H1 (cell line): Measurements from ENCODE around the gene PRR16. TPM values are rescaled to one million over a fixed set of nuclear protein-coding genes. Genes with fewer than 3 reads are reported as not detected.

Experiments used
- CTCF ChIA-PET: fragments of 300-600 bp; sonication (Branson Sonifier 250); formaldehyde crosslinking; loops from one replicate; lab custom pipeline; 2021; ENCODE audit not compliant: partially characterized antibody; lab: Charles Lee
- POLR2A ChIA-PET: fragments of 300-600 bp; sonication (Branson Sonifier 250); formaldehyde crosslinking; loops from one replicate; lab custom pipeline; 2021; ENCODE audit warnings: inconsistent platforms; ENCODE audit not compliant: partially characterized antibody; lab: Charles Lee
- DNase-seq, 2 experiments: peaks; one replicate each; pipeline versions ENCODE4 v3.0.0 to v3.0.0-alpha.2; 2010 to 2022; ENCODE audit warnings: low spot score in 2 of 2, low read depth in 1 of 2, mixed read lengths in 1 of 2
- FAIRE-seq: peaks from 2 replicates; lab custom pipeline; 2011; peaks lifted over from hg19 to GRCh38; lab: Jason Lieb, UNC
- H2AFZ ChIP-seq: 2 replicates; pipeline ENCODE4 v1.8.1; 2012; ENCODE audit warnings: low read length, inconsistent platforms
- H2AK5ac ChIP-seq: 2 replicates; pipeline ENCODE4 v1.6.1; 2013; ENCODE audit warnings: low read depth, low read length
- H2BK120ac ChIP-seq: replicated peaks from 2 replicates; pipeline ENCODE3; 2013; ENCODE audit warnings: low read depth, low read length, inconsistent platforms
- H2BK12ac ChIP-seq: 2 replicates; pipeline ENCODE4 v1.6.1; 2013; ENCODE audit warnings: low read depth, low read length
- H2BK15ac ChIP-seq: 2 replicates; pipeline ENCODE4 v1.6.1; 2013; ENCODE audit warnings: low read length
- H2BK20ac ChIP-seq: 2 replicates; pipeline ENCODE4 v1.6.1; 2013; ENCODE audit warnings: low read length
- H2BK5ac ChIP-seq: 2 replicates; pipeline ENCODE4 v1.6.1; 2013; ENCODE audit warnings: low read depth, low read length
- H3K14ac ChIP-seq: 2 replicates; pipeline ENCODE4 v1.6.1; 2013; ENCODE audit warnings: inconsistent platforms; ENCODE audit not compliant: insufficient read length
- H3K18ac ChIP-seq: 2 replicates; pipeline ENCODE4 v1.6.1; 2013; ENCODE audit warnings: low read length; ENCODE audit errors: extremely low read depth
- H3K23ac ChIP-seq: 2 replicates; pipeline ENCODE4 v1.6.1; 2013; ENCODE audit warnings: inconsistent platforms; ENCODE audit not compliant: insufficient read length
- H3K23me2 ChIP-seq: 2 replicates; pipeline ENCODE4 v1.6.1; 2013; ENCODE audit warnings: low read depth, low read length
- H3K27ac ChIP-seq: 2 replicates; pipeline ENCODE4 v1.6.1; 2011; ENCODE audit warnings: low read depth, low read length, inconsistent platforms
- H3K27me3 ChIP-seq, 4 experiments: replicated peaks in 1 of 4; 1 replicate in 1 of 4; 2 replicates in 3 of 4; pipeline versions ENCODE4 v1.6.1 to v1.8.1; 2011 to 2013; ENCODE audit warnings: low read length in 3 of 4, mild to moderate bottlenecking in 3 of 4, inconsistent platforms in 2 of 4, mixed read lengths in 2 of 4, moderate library complexity in 1 of 4; ENCODE audit not compliant: control insufficient read depth in 3 of 4, insufficient read depth in 3 of 4; ENCODE audit errors: extremely low read depth in 1 of 4
- H3K36me3 ChIP-seq, 4 experiments: 2 replicates each; pipeline versions ENCODE4 v1.6.1 to v1.8.1; 2011 to 2013; ENCODE audit warnings: mild to moderate bottlenecking in 4 of 4, low read length in 3 of 4, moderate library complexity in 2 of 4, control low read depth in 1 of 4, inconsistent platforms in 1 of 4; ENCODE audit not compliant: insufficient read depth in 4 of 4, control insufficient read depth in 2 of 4
- H3K4ac ChIP-seq: replicated peaks from 2 replicates; pipeline ENCODE3; 2013; ENCODE audit warnings: low read length, low read depth, mixed read lengths, inconsistent platforms; ENCODE audit not compliant: insufficient read length
- H3K4me1 ChIP-seq, 4 experiments: replicated peaks in 1 of 4; 1 replicate in 1 of 4; 2 replicates in 3 of 4; pipeline versions ENCODE4 v1.6.1 to v1.8.1; 2011 to 2013; ENCODE audit warnings: low read length in 3 of 4, inconsistent platforms in 2 of 4, mixed read lengths in 1 of 4; ENCODE audit not compliant: insufficient read depth in 4 of 4, control insufficient read depth in 3 of 4
- H3K4me2 ChIP-seq, 2 experiments: 2 replicates each; pipeline versions ENCODE4 v1.6.1 to v1.8.1; 2011 to 2013; ENCODE audit warnings: low read depth in 2 of 2, low read length in 2 of 2, control low read depth in 1 of 2, inconsistent platforms in 1 of 2, mild to moderate bottlenecking in 1 of 2; ENCODE audit not compliant: insufficient read depth in 1 of 2
- H3K4me3 ChIP-seq, 4 experiments: fragments of 200-600, 300-600 bp in 1 of 4; sonication (generic), shearing (Covaris generic), sonication (Bioruptor Twin) in 1 of 4; 2 replicates each; pipeline versions ENCODE4 v1.5.1 to v1.8.1; 2011 to 2016; ENCODE audit warnings: low read length in 4 of 4, low read depth in 3 of 4, control low read depth in 2 of 4, inconsistent platforms in 2 of 4, mild to moderate bottlenecking in 2 of 4, mixed read lengths in 1 of 4, moderate library complexity in 1 of 4; ENCODE audit not compliant: insufficient read depth in 2 of 4; ENCODE audit errors: extremely low read depth in 1 of 4
- H3K56ac ChIP-seq: replicated peaks from 2 replicates; pipeline ENCODE3; 2013; ENCODE audit warnings: low read depth, mild to moderate bottlenecking, mixed read lengths, low read length, inconsistent platforms; ENCODE audit not compliant: insufficient read length
- H3K79me1 ChIP-seq: 2 replicates; pipeline ENCODE4 v1.6.1; 2013; ENCODE audit warnings: low read depth, low read length, control low read depth
- H3K79me2 ChIP-seq, 2 experiments: 2 replicates each; pipeline versions ENCODE4 v1.6.1 to v1.8.1; 2012 to 2013; ENCODE audit warnings: low read length in 2 of 2, mild to moderate bottlenecking in 2 of 2, inconsistent platforms in 1 of 2; ENCODE audit not compliant: insufficient read depth in 2 of 2, control insufficient read depth in 1 of 2
- H3K9ac ChIP-seq, 4 experiments: replicated peaks in 1 of 4; 1 replicate in 1 of 4; 2 replicates in 3 of 4; pipeline versions ENCODE4 v1.6.1 to v1.8.1; 2011 to 2013; ENCODE audit warnings: low read depth in 3 of 4, low read length in 3 of 4, control low read depth in 2 of 4, mild to moderate bottlenecking in 2 of 4, moderate library complexity in 2 of 4, inconsistent platforms in 1 of 4; ENCODE audit errors: extremely low read depth in 1 of 4
- H3K9me3 ChIP-seq, 2 experiments: 2 replicates each; pipeline versions ENCODE4 v1.6.1 to v1.8.1; 2012 to 2013; ENCODE audit warnings: mild to moderate bottlenecking in 2 of 2, moderate library complexity in 2 of 2, control low read depth in 1 of 2, inconsistent platforms in 1 of 2, low read depth in 1 of 2, low read length in 1 of 2, mixed read lengths in 1 of 2; ENCODE audit not compliant: insufficient read depth in 2 of 2
- H4K20me1 ChIP-seq, 2 experiments: replicated peaks in 1 of 2; 2 replicates each; pipeline versions ENCODE3 to v1.8.1; 2011 to 2013; ENCODE audit warnings: inconsistent platforms in 2 of 2, low read length in 2 of 2, mild to moderate bottlenecking in 1 of 2; ENCODE audit not compliant: insufficient read depth in 2 of 2, control insufficient read depth in 1 of 2
- H4K5ac ChIP-seq: 2 replicates; pipeline ENCODE4 v1.6.1; 2013; ENCODE audit warnings: low read length, low read depth, mixed read lengths, inconsistent platforms; ENCODE audit not compliant: insufficient read length
- H4K8ac ChIP-seq: 2 replicates; pipeline ENCODE4 v1.8.0; 2013; ENCODE audit warnings: mild to moderate bottlenecking, moderate library complexity, low read length, inconsistent platforms; ENCODE audit not compliant: insufficient read depth; ENCODE audit errors: extremely low read depth
- H4K91ac ChIP-seq: replicated peaks from 2 replicates; pipeline ENCODE3; 2013; ENCODE audit warnings: low read length, mixed read lengths, inconsistent platforms; ENCODE audit not compliant: insufficient read length
- POLR2A ChIP-seq, 2 experiments: IDR thresholded peaks; 1 replicate in 1 of 2; 2 replicates in 1 of 2; pipeline ENCODE4 v1.6.1; 2011; ENCODE audit warnings: low read depth in 2 of 2, low read length in 2 of 2, mild to moderate bottlenecking in 2 of 2; ENCODE audit errors: control extremely low read depth in 1 of 2
- TBP ChIP-seq: IDR thresholded peaks from 2 replicates; pipeline ENCODE4 v1.6.1; 2011; ENCODE audit warnings: low read depth, low read length, improper control_type of control experiment
- TEAD4 ChIP-seq: IDR thresholded peaks from 2 replicates; pipeline ENCODE4 v1.6.1; 2012; ENCODE audit warnings: low read depth, low read length, inconsistent platforms, mixed read lengths
- WGBS, 2 experiments: shearing (Covaris generic) in 1 of 2; methylation state at CpG; one replicate each; pipeline versions ENCODE4 v1.1.6 to v1.1.7; 2013 to 2015; ENCODE audit warnings: low lambda C conversion rate in 2 of 2, mixed read lengths in 2 of 2, inconsistent platforms in 1 of 2, low coverage in 1 of 2, missing lambda C conversion rate in 1 of 2; ENCODE audit not compliant: insufficient replicate concordance in 2 of 2, insufficient coverage in 1 of 2, insufficient read length in 1 of 2; ENCODE audit errors: extremely low coverage in 1 of 2, missing lambda C conversion rate in 1 of 2; 5-methylcytosine and 5-hydroxymethylcytosine counted together
- polyA plus RNA-seq, 7 experiments: library from polyadenylated mRNA; depleted of rRNA in 3 of 7; stranded (reverse) in 5 of 7; unstranded in 2 of 7; fragments of >200 nt in 5 of 7; fragments of 200-250 nt in 2 of 7; gene quantifications; 1 replicate in 5 of 7; 2 replicates in 1 of 7; 4 replicates in 1 of 7; pipeline versions ENCODE4 v1.2.1 to v1.2.3, GENCODE V29; 2011 to 2013; ENCODE audit warnings: missing spikeins in 2 of 7, mixed read lengths in 2 of 7
- total RNA-seq: library from RNA; stranded (reverse); fragmentation: NEBNext Ultra II Directional; extraction: Animal tissue kit (Norgen Biotek cat#: 25700); gene quantifications from 2 replicates; pipeline ENCODE4 v1.2.1, GENCODE V29; 2021

Gene PRR16
- total and polyA plus RNA-seq, 2 of the 8 experiments (the other 6 are each of a cell fraction or from before 2014, with no cell fraction given), result 0.73 to 1.6 TPM

DNA sequence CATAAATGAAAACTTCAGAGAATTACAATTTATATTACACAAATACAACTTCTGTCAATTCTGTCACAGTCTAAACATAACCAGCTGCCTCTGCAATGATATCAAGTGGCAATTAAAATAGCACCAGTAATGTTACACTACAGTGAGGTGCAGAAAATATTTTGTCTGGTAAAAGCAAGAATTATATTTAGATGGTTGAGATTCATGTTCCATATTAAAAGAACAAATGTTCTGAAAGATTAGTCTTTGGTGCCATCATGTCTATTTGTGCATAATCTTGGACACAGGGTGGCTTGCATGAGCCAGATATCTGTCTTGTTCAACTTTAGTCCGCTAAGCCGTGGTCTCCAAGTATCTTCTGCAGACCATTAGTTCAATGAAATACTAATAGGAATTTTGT, 29.0 kb upstream of the PRR16 start:
- no peak overlapping the region for H3K56ac ChIP-seq
- no peak overlapping the region for H3K23ac ChIP-seq
- H4K8ac ChIP-seq, result no peak overlapping the region
- H3K36me3 ChIP-seq, result no peaks in the 10 kb centered on the region
- no peak overlapping the region for H4K5ac ChIP-seq
- no peak overlapping the region for H2BK20ac ChIP-seq
- no peaks in the 10 kb centered on the region for H3K27me3 ChIP-seq
- TF ChIP-seq POLR2A (IDR thresholded peaks at IDR 0.05; ENCODE audit: control extremely low read depth in 1 of 2, low read depth in 2 of 2, low read length in 2 of 2) (no peak), TBP (no peak), TEAD4 (no peak)
- H3K4me3 ChIP-seq, result no peak overlapping the region
- no peak overlapping the region for H2BK5ac ChIP-seq
- DNase-seq (no peak), FAIRE-seq (no peak)
- CTCF ChIA-PET, result no interaction called here
- H2AFZ ChIP-seq, result no peak overlapping the region
- no peak overlapping the region for H3K27ac ChIP-seq
- H3K23me2 ChIP-seq, result no peaks in the 10 kb centered on the region
- no peaks in the 10 kb centered on the region for H3K79me2 ChIP-seq
- POLR2A ChIA-PET, result no interaction called here
- H3K4me1 ChIP-seq, result no peaks in the 10 kb centered on the region
- no peak overlapping the region for H3K9ac ChIP-seq
- no peaks in the 10 kb centered on the region for H3K9me3 ChIP-seq
- no peak overlapping the region for H4K91ac ChIP-seq
- 91% methylated on average over 2 of the region's 2 CpGs; no CpG with 5 or more reads in 1 of the 2 experiments for WGBS, 2 experiments
- no peaks in the 10 kb centered on the region for H3K79me1 ChIP-seq
- no peak overlapping the region for H3K14ac ChIP-seq
- H4K20me1 ChIP-seq, result no peaks in the 10 kb centered on the region
- no peak overlapping the region for H2AK5ac ChIP-seq
- H3K18ac ChIP-seq, result no peak overlapping the region
- H3K4ac ChIP-seq, result no peak overlapping the region
- no peak overlapping the region for H2BK120ac ChIP-seq
- H2BK12ac ChIP-seq, result no peak overlapping the region
- no peak overlapping the region for H3K4me2 ChIP-seq
- no peak overlapping the region for H2BK15ac ChIP-seq
